ENCODE data around the gene HS3ST3A1. TPM values are rescaled to one million over a fixed set of nuclear protein-coding genes. Genes with fewer than 3 reads are reported as not detected.

Gene HS3ST3A1
- total RNA-seq, 1 experiment from 2014 or later = 3.4 TPM

DNA sequence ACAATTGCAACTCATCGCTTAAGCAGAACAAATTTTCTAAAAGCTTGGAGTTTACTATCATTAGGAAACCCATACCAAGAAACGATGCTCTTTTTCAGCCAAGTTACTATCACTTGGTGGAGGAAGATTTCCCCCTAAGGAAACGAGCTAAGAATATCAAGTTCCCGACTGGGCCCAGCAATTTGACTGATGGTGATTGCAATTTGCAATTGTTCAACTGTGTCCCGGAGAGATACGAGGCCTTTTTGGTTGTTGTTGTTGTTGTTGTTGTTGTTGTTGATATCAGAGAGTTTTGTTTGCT lies 6.2 kb downstream of the HS3ST3A1 start:
- Histone ChIP-seq H3K23me2 (ENCODE audit: insufficient read length, low read depth, low read length, poor library complexity, severe bottlenecking) (no peaks in the 10 kb centered on the region), H2AK5ac (ENCODE audit: insufficient read length, low read length) (no peak overlapping the region), H3K27me3 (ENCODE audit: insufficient read depth, low read length) (no peaks in the 10 kb centered on the region; the same call in 1 of the 2 replicates), H4K91ac (ENCODE audit: insufficient read length, low read depth, low read length) (no peak overlapping the region), H4K20me1 (ENCODE audit: control insufficient read depth, insufficient read depth, insufficient read length) (no peaks in the 10 kb centered on the region), H3K4me1 (ENCODE audit: insufficient read depth, low read length) (no peaks in the 10 kb centered on the region), H2BK20ac (ENCODE audit: low read depth, low read length, poor library complexity, severe bottlenecking) (no peak overlapping the region), H3K56ac (ENCODE audit: insufficient read length, low read depth, low read length) (no peak overlapping the region), H3T11ph (ENCODE audit: low read length) (no peak overlapping the region), H2BK120ac (ENCODE audit: low read depth, low read length, poor library complexity, severe bottlenecking) (no peak overlapping the region), H3K9me3 (ENCODE audit: control insufficient read depth, low read depth, low read length) (no peaks in the 10 kb centered on the region), H4K5ac (ENCODE audit: insufficient read length, low read depth, low read length) (no peak overlapping the region), H3K23ac (ENCODE audit: insufficient read length, low read depth, low read length) (no peak overlapping the region), H2BK12ac (ENCODE audit: insufficient read length, low read depth, low read length) (no peak overlapping the region), H3K27ac (ENCODE audit: insufficient read length, low read depth, low read length) (no peak overlapping the region), H3K14ac (ENCODE audit: insufficient read depth, low read length) (no peak overlapping the region), H4K8ac (replicated peaks; ENCODE audit: insufficient read length, low read depth, low read length) (no peak overlapping the region), H2AFZ (ENCODE audit: low read length) (no peak overlapping the region), H3K79me2 (ENCODE audit: insufficient read depth, low read length) (no peaks in the 10 kb centered on the region), H3K4ac (ENCODE audit: low read depth, low read length) (no peak overlapping the region), H2BK5ac (ENCODE audit: insufficient read length, low read length) (no peak overlapping the region), H2BK15ac (ENCODE audit: low read depth, low read length) (no peak overlapping the region), H3K79me1 (ENCODE audit: insufficient read depth, low read depth, low read length, poor library complexity, severe bottlenecking) (no peaks in the 10 kb centered on the region), H3K18ac (ENCODE audit: insufficient read length, low read depth, low read length) (no peak overlapping the region), H3K4me2 (ENCODE audit: insufficient read depth, insufficient read length, low read length) (no peak overlapping the region), H3K9ac (ENCODE audit: extremely low read depth, insufficient read length, low read length) (no peak overlapping the region)
- no peak for DNase-seq
- H3K27ac Mint-ChIP-seq = no peak overlapping the region
- TF ChIP-seq, protein P1, sequence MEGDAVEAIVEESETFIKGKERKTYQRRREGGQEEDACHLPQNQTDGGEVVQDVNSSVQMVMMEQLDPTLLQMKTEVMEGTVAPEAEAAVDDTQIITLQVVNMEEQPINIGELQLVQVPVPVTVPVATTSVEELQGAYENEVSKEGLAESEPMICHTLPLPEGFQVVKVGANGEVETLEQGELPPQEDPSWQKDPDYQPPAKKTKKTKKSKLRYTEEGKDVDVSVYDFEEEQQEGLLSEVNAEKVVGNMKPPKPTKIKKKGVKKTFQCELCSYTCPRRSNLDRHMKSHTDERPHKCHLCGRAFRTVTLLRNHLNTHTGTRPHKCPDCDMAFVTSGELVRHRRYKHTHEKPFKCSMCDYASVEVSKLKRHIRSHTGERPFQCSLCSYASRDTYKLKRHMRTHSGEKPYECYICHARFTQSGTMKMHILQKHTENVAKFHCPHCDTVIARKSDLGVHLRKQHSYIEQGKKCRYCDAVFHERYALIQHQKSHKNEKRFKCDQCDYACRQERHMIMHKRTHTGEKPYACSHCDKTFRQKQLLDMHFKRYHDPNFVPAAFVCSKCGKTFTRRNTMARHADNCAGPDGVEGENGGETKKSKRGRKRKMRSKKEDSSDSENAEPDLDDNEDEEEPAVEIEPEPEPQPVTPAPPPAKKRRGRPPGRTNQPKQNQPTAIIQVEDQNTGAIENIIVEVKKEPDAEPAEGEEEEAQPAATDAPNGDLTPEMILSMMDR (conservative IDR thresholded peaks at IDR 0.05) = no peak
- peaks cover 22% of the 10 kb centered on the region for H3K27me3 Mint-ChIP-seq (ENCODE audit: low read depth)
- peaks cover 25 to 31% of the 10 kb centered on the region in 2 experiments for H3K4me1 Mint-ChIP-seq
- H3K4me3 Mint-ChIP-seq = no peak overlapping the region
- no CpG with 5 or more reads among the region's 6 CpGs for WGBS (ENCODE audit: extremely low coverage, insufficient read length, low lambda C conversion rate)
- H3K9me3 Mint-ChIP-seq = no peaks in the 10 kb centered on the region; a peak in 1 of 5 replicates
- no peaks in the 10 kb centered on the region; a peak in 1 of 7 replicates for H3K36me3 Mint-ChIP-seq (ENCODE audit: insufficient read depth in 1 of 3, low read depth in 3 of 3)
